ENCODE results near the gene PTHLH. TPM values are rescaled to one million over a fixed set of nuclear protein-coding genes. Genes with fewer than 3 reads are reported as not detected.

Gene PTHLH
- total RNA-seq, 1 experiment from 2014 or later: not detected

DNA sequence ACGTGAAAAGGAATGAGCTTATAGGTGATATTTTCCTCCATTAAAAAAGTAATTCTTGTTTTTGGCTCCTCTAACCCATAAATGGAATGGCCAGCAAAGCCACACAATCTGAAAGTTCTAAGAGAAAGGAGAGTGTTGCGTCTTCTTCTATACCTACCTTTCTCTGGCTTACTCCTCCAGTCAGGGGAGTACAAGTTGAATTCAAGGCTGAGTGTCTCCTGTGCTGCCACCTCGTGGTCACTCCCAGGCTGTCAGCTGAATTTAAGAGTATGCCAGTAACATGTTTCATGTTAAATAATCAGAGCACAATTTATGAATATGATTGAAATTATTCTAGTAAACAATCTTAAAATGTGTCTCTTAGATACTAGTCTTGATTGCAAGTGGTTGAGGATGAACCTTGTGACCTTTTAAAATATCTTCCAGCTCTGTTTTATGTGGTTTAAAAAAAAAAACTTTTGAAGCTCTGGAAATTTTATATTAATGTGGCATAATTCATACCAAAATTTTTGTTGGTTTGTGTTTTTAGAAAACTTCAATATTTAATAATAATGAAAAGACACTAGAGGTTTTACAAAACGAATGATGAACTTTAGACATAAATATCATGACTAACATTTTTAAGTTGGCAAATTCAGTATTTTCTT is 31.7 kb downstream of the PTHLH start:
- Mint-ChIP-seq H3K4me1 (no peaks in the 10 kb centered on the region), H3K36me3 (no peaks in the 10 kb centered on the region), H3K9me3 (peaks cover 6% of the 10 kb centered on the region), H3K27me3 (ENCODE audit: low read depth) (no peaks in the 10 kb centered on the region), H3K4me3 (no peak overlapping the region), H3K27ac (no peak overlapping the region)
- ATAC-seq (peak; percentile 81), DNase-seq (ENCODE audit: low spot score) (peak; percentile 82)
- ChIA-PET CTCF (interaction anchor here (0.6 to 1.4 kb wide), 8 partner anchors 12 to 932 kb away, joined by 3 to 9 read pairs (median 4); partner anchors contain the start of genes KLHL42, MANSC4 and MRPS35), POLR2A (no interaction called here)
- TF ChIP-seq, protein P1, sequence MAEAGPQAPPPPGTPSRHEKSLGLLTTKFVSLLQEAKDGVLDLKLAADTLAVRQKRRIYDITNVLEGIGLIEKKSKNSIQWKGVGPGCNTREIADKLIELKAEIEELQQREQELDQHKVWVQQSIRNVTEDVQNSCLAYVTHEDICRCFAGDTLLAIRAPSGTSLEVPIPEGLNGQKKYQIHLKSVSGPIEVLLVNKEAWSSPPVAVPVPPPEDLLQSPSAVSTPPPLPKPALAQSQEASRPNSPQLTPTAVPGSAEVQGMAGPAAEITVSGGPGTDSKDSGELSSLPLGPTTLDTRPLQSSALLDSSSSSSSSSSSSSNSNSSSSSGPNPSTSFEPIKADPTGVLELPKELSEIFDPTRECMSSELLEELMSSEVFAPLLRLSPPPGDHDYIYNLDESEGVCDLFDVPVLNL (CRISPR knock-in tag; IDR thresholded peaks at IDR 0.05; ENCODE audit: borderline replicate concordance, low read depth): no peak
- TF ChIP-seq, protein P2, sequence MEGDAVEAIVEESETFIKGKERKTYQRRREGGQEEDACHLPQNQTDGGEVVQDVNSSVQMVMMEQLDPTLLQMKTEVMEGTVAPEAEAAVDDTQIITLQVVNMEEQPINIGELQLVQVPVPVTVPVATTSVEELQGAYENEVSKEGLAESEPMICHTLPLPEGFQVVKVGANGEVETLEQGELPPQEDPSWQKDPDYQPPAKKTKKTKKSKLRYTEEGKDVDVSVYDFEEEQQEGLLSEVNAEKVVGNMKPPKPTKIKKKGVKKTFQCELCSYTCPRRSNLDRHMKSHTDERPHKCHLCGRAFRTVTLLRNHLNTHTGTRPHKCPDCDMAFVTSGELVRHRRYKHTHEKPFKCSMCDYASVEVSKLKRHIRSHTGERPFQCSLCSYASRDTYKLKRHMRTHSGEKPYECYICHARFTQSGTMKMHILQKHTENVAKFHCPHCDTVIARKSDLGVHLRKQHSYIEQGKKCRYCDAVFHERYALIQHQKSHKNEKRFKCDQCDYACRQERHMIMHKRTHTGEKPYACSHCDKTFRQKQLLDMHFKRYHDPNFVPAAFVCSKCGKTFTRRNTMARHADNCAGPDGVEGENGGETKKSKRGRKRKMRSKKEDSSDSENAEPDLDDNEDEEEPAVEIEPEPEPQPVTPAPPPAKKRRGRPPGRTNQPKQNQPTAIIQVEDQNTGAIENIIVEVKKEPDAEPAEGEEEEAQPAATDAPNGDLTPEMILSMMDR (IDR thresholded peaks at IDR 0.05): peak; percentile 65

DNA sequence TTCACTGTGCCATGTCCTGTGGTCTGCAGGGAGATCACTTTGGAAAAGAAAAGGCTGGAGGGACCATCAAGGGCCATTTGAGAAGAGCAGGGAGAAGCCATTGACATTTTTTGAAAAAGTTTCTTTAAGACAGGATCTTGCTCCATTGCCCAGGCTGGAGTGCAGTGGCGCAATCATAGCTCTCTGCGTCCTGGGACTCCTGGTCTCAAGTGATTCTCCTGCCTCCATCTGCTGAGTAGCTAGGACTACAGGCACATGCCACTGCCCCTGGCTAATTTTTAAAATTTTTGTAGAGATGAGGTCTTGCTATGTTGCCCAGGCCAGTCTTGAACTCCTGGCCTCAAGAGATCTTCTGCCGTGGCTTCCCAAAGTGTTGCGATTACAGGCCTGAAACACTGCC is 32.3 kb downstream of the PTHLH start:
- no peak for TF ChIP-seq PRRX2 (CRISPR knock-in tag; IDR thresholded peaks at IDR 0.05)
- TF ChIP-seq, protein P3, sequence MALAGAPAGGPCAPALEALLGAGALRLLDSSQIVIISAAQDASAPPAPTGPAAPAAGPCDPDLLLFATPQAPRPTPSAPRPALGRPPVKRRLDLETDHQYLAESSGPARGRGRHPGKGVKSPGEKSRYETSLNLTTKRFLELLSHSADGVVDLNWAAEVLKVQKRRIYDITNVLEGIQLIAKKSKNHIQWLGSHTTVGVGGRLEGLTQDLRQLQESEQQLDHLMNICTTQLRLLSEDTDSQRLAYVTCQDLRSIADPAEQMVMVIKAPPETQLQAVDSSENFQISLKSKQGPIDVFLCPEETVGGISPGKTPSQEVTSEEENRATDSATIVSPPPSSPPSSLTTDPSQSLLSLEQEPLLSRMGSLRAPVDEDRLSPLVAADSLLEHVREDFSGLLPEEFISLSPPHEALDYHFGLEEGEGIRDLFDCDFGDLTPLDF (CRISPR knock-in tag; IDR thresholded peaks at IDR 0.05): no peak
- TF ChIP-seq ZNF121 (CRISPR knock-in tag; IDR thresholded peaks at IDR 0.05): peak; percentile 69; the same call in 1 of the 2 replicates
- Mint-ChIP-seq H3K4me1 (no peaks in the 10 kb centered on the region), H3K27me3 (ENCODE audit: low read depth) (no peaks in the 10 kb centered on the region), H3K4me3 (no peak overlapping the region), H3K27ac (no peak overlapping the region), H3K9me3 (peaks cover 6% of the 10 kb centered on the region), H3K36me3 (no peaks in the 10 kb centered on the region)
- ATAC-seq (no peak), DNase-seq (ENCODE audit: low spot score) (no peak)
- CTCF ChIA-PET: interaction anchor here (0.7 to 1.4 kb wide), 5 partner anchors 13 to 932 kb away, joined by 3 to 9 read pairs (median 5); partner anchors contain the start of genes KLHL42 and MANSC4
- POLR2A ChIA-PET: no interaction called here

DNA sequence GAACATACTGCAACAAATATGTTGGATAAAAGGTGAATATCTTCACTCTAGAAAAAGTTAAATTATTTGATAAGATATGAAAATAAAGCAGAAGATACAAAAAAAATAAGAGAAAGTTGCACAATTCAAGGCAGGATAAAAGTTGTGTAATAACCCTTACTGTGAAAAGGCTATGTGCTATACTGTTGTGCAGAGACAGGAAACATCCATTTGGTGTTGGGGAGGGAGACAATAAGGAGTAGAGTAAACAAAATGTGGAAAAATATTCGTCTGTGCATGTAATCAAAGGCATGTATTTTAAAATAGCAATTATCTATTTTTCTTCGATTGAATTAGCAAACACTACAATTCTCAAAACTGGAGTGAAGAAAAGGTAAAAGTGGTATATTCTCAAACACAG is 34.8 kb downstream of the PTHLH start:
- H3K9me3 Mint-ChIP-seq: peaks cover 6% of the 10 kb centered on the region
- H3K4me1 Mint-ChIP-seq: no peaks in the 10 kb centered on the region
- ATAC-seq: no peak
- POLR2A ChIA-PET: no interaction called here
- no peaks in the 10 kb centered on the region for H3K27me3 Mint-ChIP-seq (ENCODE audit: low read depth)
- no peak overlapping the region for H3K27ac Mint-ChIP-seq
- no peaks in the 10 kb centered on the region for H3K36me3 Mint-ChIP-seq
- CTCF ChIA-PET: no interaction called here
- DNase-seq (ENCODE audit: low spot score): no peak
- no peak overlapping the region for H3K4me3 Mint-ChIP-seq
- no peak for TF ChIP-seq ESRRA (CRISPR knock-in tag; IDR thresholded peaks at IDR 0.05; ENCODE audit: borderline replicate concordance)
- TF ChIP-seq CBFB (CRISPR knock-in tag; IDR thresholded peaks at IDR 0.05; ENCODE audit: low read depth): no peak
- TF ChIP-seq, protein P4, sequence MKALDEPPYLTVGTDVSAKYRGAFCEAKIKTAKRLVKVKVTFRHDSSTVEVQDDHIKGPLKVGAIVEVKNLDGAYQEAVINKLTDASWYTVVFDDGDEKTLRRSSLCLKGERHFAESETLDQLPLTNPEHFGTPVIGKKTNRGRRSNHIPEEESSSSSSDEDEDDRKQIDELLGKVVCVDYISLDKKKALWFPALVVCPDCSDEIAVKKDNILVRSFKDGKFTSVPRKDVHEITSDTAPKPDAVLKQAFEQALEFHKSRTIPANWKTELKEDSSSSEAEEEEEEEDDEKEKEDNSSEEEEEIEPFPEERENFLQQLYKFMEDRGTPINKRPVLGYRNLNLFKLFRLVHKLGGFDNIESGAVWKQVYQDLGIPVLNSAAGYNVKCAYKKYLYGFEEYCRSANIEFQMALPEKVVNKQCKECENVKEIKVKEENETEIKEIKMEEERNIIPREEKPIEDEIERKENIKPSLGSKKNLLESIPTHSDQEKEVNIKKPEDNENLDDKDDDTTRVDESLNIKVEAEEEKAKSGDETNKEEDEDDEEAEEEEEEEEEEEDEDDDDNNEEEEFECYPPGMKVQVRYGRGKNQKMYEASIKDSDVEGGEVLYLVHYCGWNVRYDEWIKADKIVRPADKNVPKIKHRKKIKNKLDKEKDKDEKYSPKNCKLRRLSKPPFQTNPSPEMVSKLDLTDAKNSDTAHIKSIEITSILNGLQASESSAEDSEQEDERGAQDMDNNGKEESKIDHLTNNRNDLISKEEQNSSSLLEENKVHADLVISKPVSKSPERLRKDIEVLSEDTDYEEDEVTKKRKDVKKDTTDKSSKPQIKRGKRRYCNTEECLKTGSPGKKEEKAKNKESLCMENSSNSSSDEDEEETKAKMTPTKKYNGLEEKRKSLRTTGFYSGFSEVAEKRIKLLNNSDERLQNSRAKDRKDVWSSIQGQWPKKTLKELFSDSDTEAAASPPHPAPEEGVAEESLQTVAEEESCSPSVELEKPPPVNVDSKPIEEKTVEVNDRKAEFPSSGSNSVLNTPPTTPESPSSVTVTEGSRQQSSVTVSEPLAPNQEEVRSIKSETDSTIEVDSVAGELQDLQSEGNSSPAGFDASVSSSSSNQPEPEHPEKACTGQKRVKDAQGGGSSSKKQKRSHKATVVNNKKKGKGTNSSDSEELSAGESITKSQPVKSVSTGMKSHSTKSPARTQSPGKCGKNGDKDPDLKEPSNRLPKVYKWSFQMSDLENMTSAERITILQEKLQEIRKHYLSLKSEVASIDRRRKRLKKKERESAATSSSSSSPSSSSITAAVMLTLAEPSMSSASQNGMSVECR (CRISPR knock-in tag; IDR thresholded peaks at IDR 0.05; ENCODE audit: borderline replicate concordance): no peak
- TF ChIP-seq ZNF416 (CRISPR knock-in tag; IDR thresholded peaks at IDR 0.05): no peak
- TF ChIP-seq KAT7 (CRISPR knock-in tag; IDR thresholded peaks at IDR 0.05; ENCODE audit: borderline replicate concordance): no peak
- TF ChIP-seq ZNF423 (CRISPR knock-in tag; IDR thresholded peaks at IDR 0.05): no peak
- TF ChIP-seq MXD4 (CRISPR knock-in tag; IDR thresholded peaks at IDR 0.05; ENCODE audit: borderline replicate concordance): no peak
- no peak for TF ChIP-seq ZNF263 (CRISPR knock-in tag; IDR thresholded peaks at IDR 0.05; ENCODE audit: low read depth)
- TF ChIP-seq SMAD4 (CRISPR knock-in tag; IDR thresholded peaks at IDR 0.05): no peak
- TF ChIP-seq ZNF317 (CRISPR knock-in tag; IDR thresholded peaks at IDR 0.05; ENCODE audit: borderline replicate concordance, low read depth): no peak
- no peak for TF ChIP-seq ETV6 (CRISPR knock-in tag; IDR thresholded peaks at IDR 0.05)
- TF ChIP-seq ZNF219 (CRISPR knock-in tag; IDR thresholded peaks at IDR 0.05; ENCODE audit: borderline replicate concordance): no peak
- TF ChIP-seq, protein P5, sequence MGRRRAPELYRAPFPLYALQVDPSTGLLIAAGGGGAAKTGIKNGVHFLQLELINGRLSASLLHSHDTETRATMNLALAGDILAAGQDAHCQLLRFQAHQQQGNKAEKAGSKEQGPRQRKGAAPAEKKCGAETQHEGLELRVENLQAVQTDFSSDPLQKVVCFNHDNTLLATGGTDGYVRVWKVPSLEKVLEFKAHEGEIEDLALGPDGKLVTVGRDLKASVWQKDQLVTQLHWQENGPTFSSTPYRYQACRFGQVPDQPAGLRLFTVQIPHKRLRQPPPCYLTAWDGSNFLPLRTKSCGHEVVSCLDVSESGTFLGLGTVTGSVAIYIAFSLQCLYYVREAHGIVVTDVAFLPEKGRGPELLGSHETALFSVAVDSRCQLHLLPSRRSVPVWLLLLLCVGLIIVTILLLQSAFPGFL (CRISPR knock-in tag; IDR thresholded peaks at IDR 0.05; ENCODE audit: borderline replicate concordance): no peak
- TF ChIP-seq, protein P6, sequence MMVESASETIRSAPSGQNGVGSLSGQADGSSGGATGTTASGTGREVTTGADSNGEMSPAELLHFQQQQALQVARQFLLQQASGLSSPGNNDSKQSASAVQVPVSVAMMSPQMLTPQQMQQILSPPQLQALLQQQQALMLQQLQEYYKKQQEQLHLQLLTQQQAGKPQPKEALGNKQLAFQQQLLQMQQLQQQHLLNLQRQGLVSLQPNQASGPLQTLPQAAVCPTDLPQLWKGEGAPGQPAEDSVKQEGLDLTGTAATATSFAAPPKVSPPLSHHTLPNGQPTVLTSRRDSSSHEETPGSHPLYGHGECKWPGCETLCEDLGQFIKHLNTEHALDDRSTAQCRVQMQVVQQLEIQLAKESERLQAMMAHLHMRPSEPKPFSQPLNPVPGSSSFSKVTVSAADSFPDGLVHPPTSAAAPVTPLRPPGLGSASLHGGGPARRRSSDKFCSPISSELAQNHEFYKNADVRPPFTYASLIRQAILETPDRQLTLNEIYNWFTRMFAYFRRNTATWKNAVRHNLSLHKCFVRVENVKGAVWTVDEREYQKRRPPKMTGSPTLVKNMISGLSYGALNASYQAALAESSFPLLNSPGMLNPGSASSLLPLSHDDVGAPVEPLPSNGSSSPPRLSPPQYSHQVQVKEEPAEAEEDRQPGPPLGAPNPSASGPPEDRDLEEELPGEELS (CRISPR knock-in tag; IDR thresholded peaks at IDR 0.05): no peak
